ENCODE data around the gene CHP2.
"Not testable (repeated sequence)": the region's sequence is repeated elsewhere in the genome, so short reads cannot be mapped to it uniquely, and the experiment has no call there.

Gene CHP2

GRCh38 chr16:23742766-23743165, 12.1 kb upstream of the CHP2 start:
- DNase-seq (ENCODE audit: low read depth in 2 of 3, low spot score in 2 of 3) = no peak

- DNase-seq (ENCODE audit: low read depth in 2 of 3, low spot score in 2 of 3) = no peak
These were observed 9.6 kb upstream of the CHP2 start for GRCh38 chr16:23745263-23745662.

GRCh38 chr16:23748630-23749029, 6.2 kb upstream of the CHP2 start:
- DNase-seq (ENCODE audit: low read depth in 2 of 3, low spot score in 2 of 3) = no peak

- DNase-seq (ENCODE audit: low read depth in 2 of 3, low spot score in 2 of 3) = not testable (repeated sequence)
These were observed 3.8 kb upstream of the CHP2 start for GRCh38 chr16:23751053-23751452.

- no peak for DNase-seq (ENCODE audit: low read depth in 2 of 3, low spot score in 2 of 3)
These were observed 775 bp upstream of the CHP2 start for GRCh38 chr16:23753908-23754593.

- no peak for DNase-seq (ENCODE audit: low read depth in 2 of 3, low spot score in 2 of 3)
These were observed 621 bp downstream of the CHP2 start for GRCh38 chr16:23755484-23755809.

GRCh38 chr16:23757116-23757515, 2.3 kb downstream of the CHP2 start:
- DNase-seq (ENCODE audit: low read depth in 2 of 3, low spot score in 2 of 3) = no peak

- no peak for DNase-seq (ENCODE audit: low read depth in 2 of 3, low spot score in 2 of 3)
These were observed 3.3 kb downstream of the CHP2 start for GRCh38 chr16:23757937-23758619.

GRCh38 chr16:23765933-23766332, 11.1 kb downstream of the CHP2 start:
- no peak for DNase-seq (ENCODE audit: low read depth in 2 of 3, low spot score in 2 of 3)

- DNase-seq (ENCODE audit: low read depth in 2 of 3, low spot score in 2 of 3) = no peak
These were observed 13.8 kb downstream of the CHP2 start for GRCh38 chr16:23768581-23768980.

- no peak for DNase-seq (ENCODE audit: low read depth in 2 of 3, low spot score in 2 of 3)
These were observed 16.2 kb downstream of the CHP2 start for GRCh38 chr16:23771027-23771426.

GRCh38 chr16:23771642-23772041, 16.8 kb downstream of the CHP2 start:
- DNase-seq (ENCODE audit: low read depth in 2 of 3, low spot score in 2 of 3) = no peak

- no peak for DNase-seq (ENCODE audit: low read depth in 2 of 3, low spot score in 2 of 3)
These were observed 18.5 kb downstream of the CHP2 start for GRCh38 chr16:23773339-23773738.

GRCh38 chr16:23781176-23781575, 26.4 kb downstream of the CHP2 start:
- DNase-seq (ENCODE audit: low read depth in 2 of 3, low spot score in 2 of 3) = no peak

GRCh38 chr16:23784811-23785447, 30.1 kb downstream of the CHP2 start:
- DNase-seq (ENCODE audit: low read depth in 2 of 3, low spot score in 2 of 3) = no peak

GRCh38 chr16:23785842-23786241, 31.0 kb downstream of the CHP2 start:
- no peak for DNase-seq (ENCODE audit: low read depth in 2 of 3, low spot score in 2 of 3)

GRCh38 chr16:23786964-23787561, 32.2 kb downstream of the CHP2 start:
- DNase-seq (ENCODE audit: low read depth in 2 of 3, low spot score in 2 of 3) = no peak

GRCh38 chr16:23788685-23789084, 33.9 kb downstream of the CHP2 start:
- DNase-seq (ENCODE audit: low read depth in 2 of 3, low spot score in 2 of 3) = no peak

GRCh38 chr16:23795378-23795777, 40.6 kb downstream of the CHP2 start:
- DNase-seq (ENCODE audit: low read depth in 2 of 3, low spot score in 2 of 3) = no peak

- DNase-seq (ENCODE audit: low read depth in 2 of 3, low spot score in 2 of 3) = no peak
These were observed 42.1 kb downstream of the CHP2 start for GRCh38 chr16:23796941-23797340.

GRCh38 chr16:23801378-23801777, 46.6 kb downstream of the CHP2 start:
- DNase-seq (ENCODE audit: low read depth in 2 of 3, low spot score in 2 of 3) = peak; percentile 32 to 62 (median 54)

- no peak for DNase-seq (ENCODE audit: low read depth in 2 of 3, low spot score in 2 of 3)
These were observed 48.0 kb downstream of the CHP2 start for GRCh38 chr16:23802776-23803175.
